Adrenal gland (tissue), 5 donors: ENCODE data around the gene EWSR1.

Experiments used
- POLR2A ChIP-seq, 2 donors: fragments of 450-650 bp; IDR thresholded peaks; one replicate each; pipeline ENCODE4 v1.6.1; 2017; ENCODE audit warnings: antibody characterized with exemption in 2 of 2, mild to moderate bottlenecking in 2 of 2, moderate library complexity in 1 of 2
- TF ChIP-seq, protein P1 (sequence below), 6 experiments: fragments of 450-650 bp in 4 of 6; fragments of 200-600 bp in 2 of 6; sonication (generic) in 1 of 6; IDR thresholded peaks; 1 replicate in 5 of 6; 2 replicates in 1 of 6; pipeline versions ENCODE4 v1.5.1 to v1.8.0; 2016 to 2021; ENCODE audit warnings: antibody characterized with exemption in 6 of 6, mild to moderate bottlenecking in 2 of 6, moderate library complexity in 1 of 6
- donor health status: DM: no; HTN: no; CAD: no.

DNA sequence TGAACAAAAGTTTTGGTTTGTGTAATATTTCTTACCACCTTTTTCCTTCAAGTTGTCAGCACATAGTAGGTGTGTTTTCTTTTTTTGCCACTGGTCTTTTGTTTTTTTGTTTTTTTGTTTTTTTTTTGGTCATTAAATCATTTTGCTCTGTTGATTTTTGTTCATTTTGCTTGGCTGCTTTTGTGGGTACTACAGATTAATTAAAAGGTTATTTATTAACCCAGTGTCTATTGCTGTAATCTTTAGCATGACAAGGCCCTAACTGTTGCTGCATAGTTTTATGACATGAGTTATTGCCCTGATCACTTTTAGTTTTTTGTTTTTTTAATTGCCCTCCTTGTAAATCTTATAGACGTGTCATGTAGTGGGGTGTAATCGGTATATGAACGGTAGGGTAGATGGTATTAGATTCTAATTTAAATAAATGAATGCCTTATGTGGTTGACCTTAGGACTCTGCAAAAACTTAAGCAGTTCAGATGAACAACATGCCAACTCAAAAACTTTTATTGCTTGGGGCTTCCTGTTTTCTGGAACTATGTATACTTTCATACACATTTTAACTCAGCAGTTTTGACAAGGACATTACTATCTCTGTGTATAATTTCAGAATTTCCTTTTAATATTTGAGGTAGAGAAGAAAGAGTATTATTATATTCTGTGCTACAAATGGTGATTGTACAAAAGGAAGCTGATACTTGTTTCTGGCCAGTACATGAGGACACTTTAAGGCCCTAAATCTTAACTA is 7.9 kb downstream of the EWSR1 start:
- no peak for TF ChIP-seq POLR2A (IDR thresholded peaks at IDR 0.05)
- TF ChIP-seq, protein P1, sequence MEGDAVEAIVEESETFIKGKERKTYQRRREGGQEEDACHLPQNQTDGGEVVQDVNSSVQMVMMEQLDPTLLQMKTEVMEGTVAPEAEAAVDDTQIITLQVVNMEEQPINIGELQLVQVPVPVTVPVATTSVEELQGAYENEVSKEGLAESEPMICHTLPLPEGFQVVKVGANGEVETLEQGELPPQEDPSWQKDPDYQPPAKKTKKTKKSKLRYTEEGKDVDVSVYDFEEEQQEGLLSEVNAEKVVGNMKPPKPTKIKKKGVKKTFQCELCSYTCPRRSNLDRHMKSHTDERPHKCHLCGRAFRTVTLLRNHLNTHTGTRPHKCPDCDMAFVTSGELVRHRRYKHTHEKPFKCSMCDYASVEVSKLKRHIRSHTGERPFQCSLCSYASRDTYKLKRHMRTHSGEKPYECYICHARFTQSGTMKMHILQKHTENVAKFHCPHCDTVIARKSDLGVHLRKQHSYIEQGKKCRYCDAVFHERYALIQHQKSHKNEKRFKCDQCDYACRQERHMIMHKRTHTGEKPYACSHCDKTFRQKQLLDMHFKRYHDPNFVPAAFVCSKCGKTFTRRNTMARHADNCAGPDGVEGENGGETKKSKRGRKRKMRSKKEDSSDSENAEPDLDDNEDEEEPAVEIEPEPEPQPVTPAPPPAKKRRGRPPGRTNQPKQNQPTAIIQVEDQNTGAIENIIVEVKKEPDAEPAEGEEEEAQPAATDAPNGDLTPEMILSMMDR (IDR thresholded peaks at IDR 0.05) = no peak
